Measurements from ENCODE around the gene KLRF2.

Gene KLRF2

DNA sequence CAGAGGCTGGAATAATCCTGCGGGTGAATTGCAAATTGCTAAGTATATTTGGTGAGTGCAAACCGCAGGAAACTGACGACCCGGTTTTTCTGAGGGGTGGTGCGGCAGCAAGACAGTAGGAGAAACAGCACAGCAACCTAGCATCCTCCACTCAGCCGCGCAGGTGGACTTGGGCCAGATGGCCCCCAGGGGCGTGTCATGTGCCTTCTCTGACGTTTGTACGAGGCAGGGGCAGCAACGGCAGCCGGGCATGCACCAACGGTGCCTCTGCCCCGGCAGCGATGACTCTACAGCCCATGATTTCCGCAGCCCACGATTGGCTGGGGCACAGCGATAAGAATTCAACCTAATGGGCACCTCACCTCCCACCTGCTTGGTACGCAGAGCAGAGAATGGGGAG lies 62.0 kb downstream of the KLRF2 start:
- Histone ChIP-seq H3K9me3 (ENCODE audit: control insufficient read depth, insufficient read depth, low read depth, low read length) (no peaks in the 10 kb centered on the region; the same call in 1 of the 2 replicates), H3K36me3 (ENCODE audit: control insufficient read depth in 2 of 2, insufficient read depth in 1 of 2, low read length in 2 of 2) (no peaks in the 10 kb centered on the region), H3K27ac (ENCODE audit: extremely low read depth, low read depth, low read length) (no peak overlapping the region), H3K4me3 (ENCODE audit: low read depth, low read length) (no peak overlapping the region), H3K4me1 (ENCODE audit: control insufficient read depth, insufficient read depth, low read length) (no peaks in the 10 kb centered on the region; the same call in 1 of the 2 replicates)
- POLR2A ChIA-PET: no interaction called here
- CTCF ChIA-PET: no interaction called here
- TF ChIP-seq YY2 (tag by site-specific recombination; IDR thresholded peaks at IDR 0.05) (no peak), ZNF48 (tag by site-specific recombination; IDR thresholded peaks at IDR 0.05) (no peak), ZNF239 (tag by site-specific recombination; IDR thresholded peaks at IDR 0.05) (no peak), ZNF549 (tag by site-specific recombination; IDR thresholded peaks at IDR 0.05) (no peak), ZNF292 (tag by site-specific recombination; IDR thresholded peaks at IDR 0.05; ENCODE audit: borderline replicate concordance, low read depth) (no peak), TCF7L2 (IDR thresholded peaks at IDR 0.05; ENCODE audit: borderline replicate concordance, low read depth, low read length) (no peak), ZNF184 (tag by site-specific recombination; IDR thresholded peaks at IDR 0.05) (no peak), ZNF433 (tag by site-specific recombination; IDR thresholded peaks at IDR 0.05; ENCODE audit: low read depth) (no peak), ZNF837 (tag by site-specific recombination; IDR thresholded peaks at IDR 0.05) (no peak), GLI2 (tag by site-specific recombination; IDR thresholded peaks at IDR 0.05; ENCODE audit: borderline replicate concordance, low read depth) (no peak), ZNF600 (tag by site-specific recombination; IDR thresholded peaks at IDR 0.05) (peak; percentile 61), ZNF777 (tag by site-specific recombination; IDR thresholded peaks at IDR 0.05; ENCODE audit: borderline replicate concordance) (no peak), ZNF138 (tag by site-specific recombination; IDR thresholded peaks at IDR 0.05; ENCODE audit: borderline replicate concordance) (no peak), ZNF561 (tag by site-specific recombination; IDR thresholded peaks at IDR 0.05; ENCODE audit: borderline replicate concordance) (no peak), ZNF677 (tag by site-specific recombination; IDR thresholded peaks at IDR 0.05) (no peak), ZNF510 (tag by site-specific recombination; IDR thresholded peaks at IDR 0.05; ENCODE audit: insufficient replicate concordance) (no peak), ZNF202 (tag by site-specific recombination; IDR thresholded peaks at IDR 0.05; ENCODE audit: borderline replicate concordance) (no peak), GFI1B (tag by site-specific recombination; IDR thresholded peaks at IDR 0.05) (no peak), ZNF610 (tag by site-specific recombination; IDR thresholded peaks at IDR 0.05; ENCODE audit: borderline replicate concordance) (no peak), ZNF366 (tag by site-specific recombination; conservative IDR thresholded peaks at IDR 0.05) (peak; percentile 71), WT1 (tag by site-specific recombination; IDR thresholded peaks at IDR 0.05) (no peak), SP2 (tag by site-specific recombination; IDR thresholded peaks at IDR 0.05) (peak; percentile 39), FEZF1 (tag by site-specific recombination; IDR thresholded peaks at IDR 0.05) (no peak), GLIS1 (tag by site-specific recombination; IDR thresholded peaks at IDR 0.05) (peak; percentile 92), ZNF623 (tag by site-specific recombination; IDR thresholded peaks at IDR 0.05) (no peak), ZIC2 (tag by site-specific recombination; IDR thresholded peaks at IDR 0.05) (no peak), ZNF350 (tag by site-specific recombination; IDR thresholded peaks at IDR 0.05) (no peak), ZNF747 (tag by site-specific recombination; IDR thresholded peaks at IDR 0.05) (no peak), ZNF585B (tag by site-specific recombination; IDR thresholded peaks at IDR 0.05) (no peak)
- TF ChIP-seq, protein P1, sequence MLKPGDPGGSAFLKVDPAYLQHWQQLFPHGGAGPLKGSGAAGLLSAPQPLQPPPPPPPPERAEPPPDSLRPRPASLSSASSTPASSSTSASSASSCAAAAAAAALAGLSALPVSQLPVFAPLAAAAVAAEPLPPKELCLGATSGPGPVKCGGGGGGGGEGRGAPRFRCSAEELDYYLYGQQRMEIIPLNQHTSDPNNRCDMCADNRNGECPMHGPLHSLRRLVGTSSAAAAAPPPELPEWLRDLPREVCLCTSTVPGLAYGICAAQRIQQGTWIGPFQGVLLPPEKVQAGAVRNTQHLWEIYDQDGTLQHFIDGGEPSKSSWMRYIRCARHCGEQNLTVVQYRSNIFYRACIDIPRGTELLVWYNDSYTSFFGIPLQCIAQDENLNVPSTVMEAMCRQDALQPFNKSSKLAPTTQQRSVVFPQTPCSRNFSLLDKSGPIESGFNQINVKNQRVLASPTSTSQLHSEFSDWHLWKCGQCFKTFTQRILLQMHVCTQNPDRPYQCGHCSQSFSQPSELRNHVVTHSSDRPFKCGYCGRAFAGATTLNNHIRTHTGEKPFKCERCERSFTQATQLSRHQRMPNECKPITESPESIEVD (tag by site-specific recombination; IDR thresholded peaks at IDR 0.05): no peak
- TF ChIP-seq, protein P2, sequence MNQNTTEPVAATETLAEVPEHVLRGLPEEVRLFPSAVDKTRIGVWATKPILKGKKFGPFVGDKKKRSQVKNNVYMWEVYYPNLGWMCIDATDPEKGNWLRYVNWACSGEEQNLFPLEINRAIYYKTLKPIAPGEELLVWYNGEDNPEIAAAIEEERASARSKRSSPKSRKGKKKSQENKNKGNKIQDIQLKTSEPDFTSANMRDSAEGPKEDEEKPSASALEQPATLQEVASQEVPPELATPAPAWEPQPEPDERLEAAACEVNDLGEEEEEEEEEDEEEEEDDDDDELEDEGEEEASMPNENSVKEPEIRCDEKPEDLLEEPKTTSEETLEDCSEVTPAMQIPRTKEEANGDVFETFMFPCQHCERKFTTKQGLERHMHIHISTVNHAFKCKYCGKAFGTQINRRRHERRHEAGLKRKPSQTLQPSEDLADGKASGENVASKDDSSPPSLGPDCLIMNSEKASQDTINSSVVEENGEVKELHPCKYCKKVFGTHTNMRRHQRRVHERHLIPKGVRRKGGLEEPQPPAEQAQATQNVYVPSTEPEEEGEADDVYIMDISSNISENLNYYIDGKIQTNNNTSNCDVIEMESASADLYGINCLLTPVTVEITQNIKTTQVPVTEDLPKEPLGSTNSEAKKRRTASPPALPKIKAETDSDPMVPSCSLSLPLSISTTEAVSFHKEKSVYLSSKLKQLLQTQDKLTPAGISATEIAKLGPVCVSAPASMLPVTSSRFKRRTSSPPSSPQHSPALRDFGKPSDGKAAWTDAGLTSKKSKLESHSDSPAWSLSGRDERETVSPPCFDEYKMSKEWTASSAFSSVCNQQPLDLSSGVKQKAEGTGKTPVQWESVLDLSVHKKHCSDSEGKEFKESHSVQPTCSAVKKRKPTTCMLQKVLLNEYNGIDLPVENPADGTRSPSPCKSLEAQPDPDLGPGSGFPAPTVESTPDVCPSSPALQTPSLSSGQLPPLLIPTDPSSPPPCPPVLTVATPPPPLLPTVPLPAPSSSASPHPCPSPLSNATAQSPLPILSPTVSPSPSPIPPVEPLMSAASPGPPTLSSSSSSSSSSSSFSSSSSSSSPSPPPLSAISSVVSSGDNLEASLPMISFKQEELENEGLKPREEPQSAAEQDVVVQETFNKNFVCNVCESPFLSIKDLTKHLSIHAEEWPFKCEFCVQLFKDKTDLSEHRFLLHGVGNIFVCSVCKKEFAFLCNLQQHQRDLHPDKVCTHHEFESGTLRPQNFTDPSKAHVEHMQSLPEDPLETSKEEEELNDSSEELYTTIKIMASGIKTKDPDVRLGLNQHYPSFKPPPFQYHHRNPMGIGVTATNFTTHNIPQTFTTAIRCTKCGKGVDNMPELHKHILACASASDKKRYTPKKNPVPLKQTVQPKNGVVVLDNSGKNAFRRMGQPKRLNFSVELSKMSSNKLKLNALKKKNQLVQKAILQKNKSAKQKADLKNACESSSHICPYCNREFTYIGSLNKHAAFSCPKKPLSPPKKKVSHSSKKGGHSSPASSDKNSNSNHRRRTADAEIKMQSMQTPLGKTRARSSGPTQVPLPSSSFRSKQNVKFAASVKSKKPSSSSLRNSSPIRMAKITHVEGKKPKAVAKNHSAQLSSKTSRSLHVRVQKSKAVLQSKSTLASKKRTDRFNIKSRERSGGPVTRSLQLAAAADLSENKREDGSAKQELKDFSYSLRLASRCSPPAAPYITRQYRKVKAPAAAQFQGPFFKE (tag by site-specific recombination; IDR thresholded peaks at IDR 0.05; ENCODE audit: borderline replicate concordance): no peak

Measured in HEK293 (cell line).